T1000 (cell line): Measurements from ENCODE around the gene FYN.

Experiments used
- DNase-seq: peaks from one replicate; lab custom pipeline; 2025; ENCODE audit warnings: mixed read lengths; lab: John Stamatoyannopoulos, UW

Gene FYN

DNA sequence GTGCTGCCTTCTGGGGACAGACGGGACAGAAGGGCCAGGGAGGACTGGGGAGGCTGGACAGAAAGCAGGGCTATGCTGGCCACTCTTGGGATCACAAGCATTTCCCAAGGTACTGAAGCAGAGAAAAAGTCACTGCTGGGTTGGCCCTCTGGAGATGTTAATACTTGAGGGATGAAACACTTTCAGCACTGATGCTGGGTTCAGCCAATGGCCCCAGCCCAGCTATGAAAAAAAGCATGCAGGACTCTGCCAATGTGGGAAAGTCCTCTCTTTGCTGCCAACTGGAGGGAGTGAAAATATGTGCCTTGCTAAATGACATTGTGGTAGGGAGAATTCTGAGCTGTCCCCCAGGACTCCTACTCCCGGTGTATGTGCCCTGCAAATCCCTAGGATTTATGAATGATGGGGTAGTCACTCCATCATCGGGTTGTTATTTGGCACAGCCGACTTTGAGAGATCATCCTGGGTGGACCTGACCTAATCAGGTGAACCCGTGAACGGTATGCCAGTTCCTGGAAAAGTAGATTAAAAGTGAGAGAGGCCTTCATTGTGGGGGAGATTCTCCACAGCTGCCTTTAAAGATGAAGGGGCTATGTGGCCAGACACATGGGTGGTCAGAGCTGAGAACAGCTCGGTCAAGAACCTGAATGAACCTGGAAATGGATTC, 147.7 kb downstream of the FYN start:
- no peak for DNase-seq

DNA sequence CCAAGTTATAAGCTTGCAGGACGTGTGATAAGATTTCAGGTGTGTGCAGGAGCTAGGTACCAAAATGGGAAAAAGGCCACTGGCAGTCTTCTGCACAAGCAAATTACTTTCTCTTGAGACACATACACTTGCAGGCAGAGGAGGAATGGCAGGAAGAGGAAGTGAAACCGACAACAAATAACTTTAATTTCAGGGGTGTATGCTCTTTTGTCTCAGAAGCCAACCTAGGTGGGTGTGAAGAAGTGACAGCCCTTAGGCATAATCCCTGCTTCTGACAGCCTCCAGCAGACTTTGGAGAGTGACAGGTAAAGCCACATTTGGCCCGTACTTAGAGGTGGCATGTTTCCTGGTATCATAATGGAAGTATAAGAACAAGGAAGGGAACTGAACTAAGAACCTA, 148.7 kb downstream of the FYN start:
- DNase-seq = no peak

DNA sequence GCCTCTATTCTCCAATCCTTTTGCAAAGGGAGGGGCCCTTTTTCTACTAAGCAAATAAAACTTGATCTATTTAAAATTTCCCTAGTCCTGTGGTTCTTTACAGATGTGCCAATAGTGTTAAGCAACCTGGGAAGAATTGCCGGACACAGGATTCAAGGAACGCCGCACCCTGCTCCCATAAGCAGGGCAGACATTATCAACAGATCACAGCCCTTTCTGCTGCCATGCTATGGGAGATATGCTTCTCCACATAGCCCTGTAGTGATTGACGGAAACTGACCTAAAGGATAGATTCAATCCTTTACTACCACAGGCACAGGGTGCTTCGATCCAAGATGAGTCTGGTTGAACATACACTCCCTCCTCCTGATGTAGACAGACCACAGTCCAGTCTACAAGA, 149.2 kb downstream of the FYN start:
- no peak for DNase-seq

DNA sequence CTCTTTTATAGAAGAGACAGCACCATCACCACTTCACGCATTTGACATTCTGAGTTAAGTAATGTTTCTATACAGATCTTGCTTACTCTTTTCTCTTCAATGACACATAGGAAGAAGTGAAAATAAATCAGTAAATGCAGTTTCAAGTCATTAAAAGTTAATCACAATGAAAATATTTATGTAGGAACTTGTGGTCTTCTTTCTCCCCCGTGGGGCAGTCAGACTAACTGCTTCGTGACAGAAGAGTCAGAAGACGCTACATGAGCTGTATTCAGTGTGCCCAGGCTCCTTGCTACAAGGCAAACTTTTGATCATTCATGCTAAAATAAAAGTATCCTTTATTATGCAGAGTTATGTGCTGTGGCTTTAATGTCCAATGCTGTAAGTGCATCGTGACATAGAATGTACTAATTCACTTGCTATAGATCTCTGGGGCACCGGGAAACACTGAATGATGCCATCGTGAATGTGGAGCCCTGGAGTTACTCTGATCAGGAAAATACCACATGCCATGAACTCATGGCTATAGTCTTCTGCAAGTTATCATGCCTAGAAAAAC, 149.8 kb downstream of the FYN start:
- no peak for DNase-seq

DNA sequence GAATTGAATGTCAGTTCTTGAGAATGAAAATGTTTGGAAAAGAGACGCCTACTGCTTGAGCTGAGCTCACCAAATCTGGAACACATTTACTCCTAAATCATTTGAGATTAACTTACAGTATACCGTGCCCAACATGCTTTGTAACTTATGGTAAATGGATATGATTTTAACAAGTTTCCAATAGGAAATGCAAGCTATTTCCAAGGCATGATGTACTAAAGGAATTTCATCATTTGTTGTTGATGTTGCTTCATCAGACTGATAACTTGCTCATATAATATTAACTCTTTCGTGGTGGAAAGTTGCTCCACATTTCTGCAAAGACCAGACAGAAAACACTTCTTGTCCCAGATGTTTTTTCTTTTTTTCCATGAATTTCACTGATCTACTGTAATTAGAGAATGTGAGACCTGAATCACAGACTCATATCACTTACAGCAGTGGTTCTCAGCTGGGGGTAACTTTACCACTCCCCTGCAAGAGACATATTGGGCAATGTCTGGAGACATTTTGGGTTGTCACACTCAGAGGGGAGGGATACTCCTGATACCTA, 151.0 kb downstream of the FYN start:
- no peak for DNase-seq

DNA sequence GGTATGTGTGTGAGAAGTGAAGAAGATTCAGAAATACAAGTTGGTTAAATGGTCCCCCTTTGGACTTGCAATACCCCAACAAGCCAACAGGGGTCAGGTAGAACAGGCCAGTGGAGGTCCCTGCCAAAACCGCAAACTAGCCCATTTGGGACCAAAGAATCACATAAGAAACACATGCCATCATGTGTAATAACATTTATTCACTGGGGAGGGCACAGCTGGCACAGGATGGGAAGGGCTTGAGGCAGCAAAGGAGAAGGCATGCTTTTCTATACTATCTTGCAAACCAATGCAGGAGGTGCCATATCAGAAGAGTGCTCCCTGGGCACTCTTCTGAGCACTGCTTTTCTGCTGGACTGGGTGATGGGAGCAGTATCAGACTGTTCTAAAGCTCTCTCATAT, 151.5 kb downstream of the FYN start:
- no peak for DNase-seq

DNA sequence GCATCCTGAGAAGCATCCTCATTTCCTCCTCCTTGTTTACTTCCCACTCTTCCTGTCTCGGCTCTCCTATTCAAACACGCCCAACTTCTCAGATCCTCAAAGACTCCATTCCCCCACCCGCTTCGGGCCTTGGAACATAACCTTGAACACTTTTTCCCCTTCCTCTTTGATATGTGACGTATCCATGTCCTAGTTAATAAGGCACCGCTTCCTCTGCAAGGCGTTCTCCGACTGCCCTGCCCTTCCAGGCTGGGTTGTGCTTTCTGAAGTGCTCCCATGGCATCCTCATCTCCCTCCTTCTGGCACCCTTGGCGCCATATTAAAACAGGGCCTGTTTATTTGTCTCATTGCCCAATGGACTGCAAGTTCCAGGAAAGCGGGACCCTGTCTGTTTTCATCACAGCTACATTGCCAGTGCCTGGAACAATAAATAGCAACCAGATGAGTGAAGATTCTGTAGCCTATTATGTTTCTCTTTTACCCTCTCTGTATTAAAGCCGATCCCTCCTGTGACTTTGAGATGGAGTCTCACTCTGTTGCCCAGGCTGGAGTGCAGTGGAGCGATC, 152.2 kb downstream of the FYN start:
- no peak for DNase-seq

DNA sequence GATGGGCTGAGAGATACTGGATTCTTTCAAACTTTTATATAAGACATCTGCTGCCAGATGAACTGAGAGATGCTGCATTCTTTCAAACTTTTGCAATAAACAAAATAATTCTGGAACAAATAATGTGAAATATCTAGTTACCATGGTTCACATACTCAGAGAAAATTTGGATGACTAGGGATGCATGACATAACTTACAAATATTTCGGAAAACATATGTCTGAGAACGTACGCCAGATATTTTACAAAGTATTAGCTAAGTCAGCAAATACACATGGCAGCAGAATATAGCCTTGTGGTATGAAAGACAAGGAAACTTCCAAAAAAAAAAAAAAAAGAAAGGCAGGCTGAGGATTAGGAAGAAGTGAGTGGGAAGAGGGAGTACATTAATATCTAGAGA, 154.3 kb downstream of the FYN start:
- no peak for DNase-seq

DNA sequence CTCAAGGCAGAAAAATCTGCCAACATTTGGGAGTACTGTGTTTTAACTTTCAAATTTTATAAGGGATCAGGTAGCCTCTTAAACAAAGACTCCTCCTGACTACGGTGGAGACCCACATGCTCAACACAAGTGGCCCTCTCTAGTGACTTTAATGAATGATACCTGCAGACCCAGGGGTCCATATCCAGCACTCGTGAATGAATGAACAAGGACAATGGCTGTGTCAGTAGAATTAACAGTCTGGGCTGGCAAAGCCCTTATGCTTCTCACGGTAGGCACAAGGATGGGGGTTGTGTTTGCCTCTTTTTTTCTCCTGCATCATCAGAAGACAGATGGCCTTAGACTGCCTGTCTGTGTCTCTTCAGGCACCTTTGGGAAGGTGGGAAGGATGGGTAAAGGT, 154.9 kb downstream of the FYN start:
- DNase-seq = no peak

DNA sequence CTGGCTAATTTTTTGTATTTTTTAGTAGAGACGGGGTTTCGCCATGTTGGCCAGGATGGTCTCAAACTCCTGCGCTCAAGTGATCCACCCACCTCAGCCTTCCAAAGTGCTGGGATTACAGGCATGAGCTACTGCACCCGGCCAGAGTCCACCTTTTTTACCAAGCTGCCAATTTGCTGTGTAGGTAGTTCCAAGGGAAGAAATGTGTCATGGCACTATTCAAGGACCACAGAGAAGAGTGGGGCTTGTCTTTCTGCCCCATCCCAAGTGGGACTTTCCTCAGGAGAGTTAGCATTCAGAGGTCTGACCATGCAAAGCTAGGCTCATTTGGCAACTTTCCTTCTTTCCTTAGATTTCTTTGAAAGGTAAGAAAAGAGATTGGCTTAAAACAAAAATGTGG, 155.6 kb downstream of the FYN start:
- no peak for DNase-seq

DNA sequence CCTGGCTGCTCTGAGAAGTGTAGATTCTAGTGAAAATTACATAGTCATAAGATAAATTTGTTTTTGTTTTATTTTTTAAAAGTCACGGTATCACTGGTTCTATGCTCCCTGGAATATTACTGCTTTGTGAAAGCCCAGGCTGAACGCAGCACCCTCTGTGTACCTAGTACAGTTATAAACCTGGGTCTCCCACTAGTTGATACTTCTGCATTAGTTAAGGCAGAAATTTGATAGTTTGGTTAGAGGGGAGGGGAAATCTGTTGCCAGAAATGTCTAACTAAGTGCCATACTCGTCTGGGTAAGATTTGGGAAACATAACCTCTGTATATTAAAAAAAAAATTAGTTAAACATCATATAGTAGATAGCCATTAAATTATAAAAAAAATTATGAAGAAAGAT, 156.9 kb downstream of the FYN start:
- no peak for DNase-seq

DNA sequence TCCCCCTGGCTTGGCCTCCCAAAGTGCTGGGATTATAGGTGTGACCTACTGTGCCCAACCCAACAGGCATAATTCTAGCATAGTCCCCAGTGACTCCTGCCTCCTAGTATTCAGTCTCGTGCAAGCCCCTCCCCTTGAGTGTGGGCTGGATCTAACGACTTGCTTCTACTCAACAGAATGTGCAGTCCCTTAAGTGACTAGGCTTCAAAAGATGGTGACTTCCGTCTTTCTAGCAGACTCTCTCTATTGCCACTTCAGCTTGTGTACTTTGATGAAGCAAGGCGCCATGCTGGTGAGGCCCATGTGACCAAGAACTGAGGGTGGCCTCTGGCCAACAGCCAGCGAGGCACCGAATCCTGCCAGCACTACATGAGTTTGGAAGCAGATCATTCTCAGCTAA, 157.9 kb downstream of the FYN start:
- DNase-seq = no peak

DNA sequence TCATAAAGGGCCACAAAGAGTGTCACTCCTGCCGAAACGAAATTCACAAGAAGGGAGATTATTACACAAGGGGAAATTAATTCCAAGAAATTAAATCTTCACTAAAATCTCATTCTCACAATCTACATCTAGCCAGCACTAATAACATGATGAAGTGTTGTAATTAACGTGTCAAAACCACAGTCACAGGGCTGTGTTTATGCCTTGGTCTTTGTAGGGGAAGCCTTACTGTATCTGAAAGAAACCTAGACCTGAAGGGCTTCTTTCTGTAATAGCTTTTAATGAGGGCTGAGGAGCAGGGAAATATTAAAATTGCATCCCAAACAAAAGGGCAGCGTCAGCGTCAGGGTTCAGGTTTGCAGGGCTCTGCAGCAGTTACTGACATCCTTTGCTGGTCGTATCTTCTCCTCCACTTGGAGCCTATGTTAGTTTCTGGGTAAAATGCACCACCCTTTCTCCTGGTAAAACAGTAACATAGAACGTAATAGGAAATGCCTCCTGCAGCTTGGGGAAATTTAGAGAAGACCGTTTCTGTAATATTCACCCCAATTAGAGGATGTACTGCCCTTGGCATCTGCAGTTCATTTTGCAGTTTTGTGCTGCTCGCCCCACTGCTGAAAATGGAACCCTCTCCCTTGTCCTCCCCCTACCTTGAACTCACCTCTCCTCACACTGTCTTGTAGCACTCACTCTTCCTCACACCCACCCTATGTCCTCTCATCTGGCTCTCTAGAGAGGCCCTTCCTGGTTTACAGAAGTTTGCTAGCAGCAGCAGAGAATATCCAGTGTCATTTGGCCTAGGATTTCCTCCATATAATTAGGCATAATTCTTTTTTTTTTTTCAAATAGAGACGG, 158.6 kb downstream of the FYN start:
- no peak for DNase-seq

DNA sequence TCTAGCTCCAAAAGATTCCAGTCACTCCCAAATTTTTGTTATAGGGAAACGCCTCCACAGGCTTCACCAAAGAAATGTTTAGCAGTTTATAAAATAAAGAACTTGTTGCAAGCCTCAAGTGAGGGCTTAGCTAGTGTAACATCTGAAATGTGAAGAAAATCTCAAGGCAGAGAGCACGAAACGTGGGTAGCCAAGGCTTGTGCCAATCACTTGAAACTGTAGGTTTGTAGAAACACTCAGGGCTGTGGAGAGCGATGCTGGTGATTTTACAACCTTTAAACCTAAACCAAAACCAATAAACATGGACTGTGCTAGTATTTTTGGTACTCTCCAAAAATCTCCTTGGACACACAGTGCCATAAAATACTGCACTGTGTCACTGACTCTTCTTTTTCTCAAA, 159.4 kb downstream of the FYN start:
- no peak for DNase-seq

DNA sequence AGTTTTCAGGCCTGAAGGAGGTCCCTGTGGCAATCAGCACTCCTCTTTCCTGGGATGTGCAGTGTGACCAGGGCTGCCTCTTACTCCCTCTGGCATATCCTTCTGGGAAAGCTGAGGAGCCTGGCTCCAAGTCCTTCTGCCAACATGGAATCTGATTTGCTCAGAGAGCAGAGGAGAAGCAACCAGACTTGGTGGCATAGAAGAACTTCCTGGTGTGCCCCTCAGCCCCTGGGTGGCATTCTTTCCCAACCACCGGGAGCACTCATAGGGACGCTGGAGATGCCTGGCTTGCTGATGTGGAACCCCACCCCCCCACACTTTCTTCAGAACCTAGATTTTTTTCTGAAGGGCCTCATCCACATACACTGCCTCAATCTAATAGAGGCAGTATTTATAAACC, 160.0 kb downstream of the FYN start:
- DNase-seq = no peak

DNA sequence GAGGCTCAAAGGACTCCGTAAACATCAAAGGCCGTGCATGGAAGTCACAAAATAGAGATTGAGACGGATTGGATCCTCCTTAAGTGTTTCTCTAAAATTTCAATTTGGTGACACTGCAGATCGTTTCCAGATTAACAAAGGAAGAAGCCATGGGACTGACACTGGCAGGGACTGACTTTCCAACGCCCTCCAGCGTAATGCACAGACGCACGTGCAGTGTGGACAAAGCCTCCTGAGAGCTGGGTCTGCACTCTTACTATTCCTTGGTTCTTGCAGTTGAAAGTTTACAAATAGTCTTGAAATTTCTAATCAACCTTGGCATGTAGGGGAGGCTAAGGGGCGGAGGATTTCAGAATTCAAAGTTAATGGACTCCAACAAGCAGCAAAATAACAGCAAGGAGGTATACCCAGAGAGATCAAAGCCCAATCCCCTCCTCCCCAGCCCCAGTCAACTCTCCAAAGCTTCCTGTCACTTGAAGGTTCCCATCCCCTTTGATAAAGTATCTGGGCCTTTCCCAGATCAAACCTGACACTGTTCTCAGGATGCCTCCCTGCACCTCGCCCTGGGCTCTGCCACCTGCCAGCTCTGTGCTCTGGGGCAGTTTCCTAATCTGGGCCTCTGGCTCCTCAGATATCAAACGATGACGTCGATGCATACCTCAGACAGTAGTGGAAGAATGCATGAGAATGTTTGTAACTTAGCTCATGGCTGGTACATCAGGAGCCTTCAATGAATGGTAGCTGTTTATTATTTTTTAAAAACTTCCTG, 161.1 kb downstream of the FYN start:
- DNase-seq = no peak

DNA sequence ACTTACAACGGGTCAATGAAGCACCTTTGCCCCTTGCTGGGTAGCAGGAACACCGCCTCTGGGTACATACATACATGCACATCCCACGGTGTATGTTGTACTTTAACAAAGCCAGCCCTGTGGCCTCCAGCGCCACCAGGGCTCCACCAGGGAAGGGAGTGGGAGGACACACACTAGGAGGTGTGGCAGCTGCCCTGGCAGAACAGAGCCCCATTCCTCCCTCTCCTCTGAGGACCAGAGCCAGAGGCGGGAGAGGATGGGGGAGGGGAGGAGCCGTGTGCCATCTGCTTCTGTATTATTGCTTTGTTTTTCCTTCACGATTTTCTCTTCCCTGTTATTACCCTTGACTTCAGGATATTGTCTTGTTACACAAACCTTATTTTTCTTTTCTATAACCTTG, 161.8 kb downstream of the FYN start:
- DNase-seq = no peak

DNA sequence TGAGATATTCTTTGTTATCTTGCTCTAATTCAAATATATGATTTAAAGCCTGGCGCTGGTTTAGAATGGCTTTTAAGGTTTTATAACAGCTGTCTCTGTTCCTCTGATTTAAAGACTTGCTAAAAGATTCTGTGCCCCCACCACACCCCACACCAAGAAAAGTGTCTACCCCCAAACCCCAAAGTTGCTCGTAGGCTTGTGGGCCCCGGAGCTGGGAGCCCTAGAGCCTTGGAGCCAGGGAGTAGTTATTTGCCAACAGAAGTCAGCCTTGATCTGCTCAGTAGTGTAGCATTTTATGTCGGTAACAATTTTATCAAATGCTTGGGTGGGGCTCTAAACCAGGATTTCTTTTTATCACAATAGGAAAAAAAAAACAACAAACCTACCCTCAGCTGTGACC, 162.3 kb downstream of the FYN start:
- no peak for DNase-seq

DNA sequence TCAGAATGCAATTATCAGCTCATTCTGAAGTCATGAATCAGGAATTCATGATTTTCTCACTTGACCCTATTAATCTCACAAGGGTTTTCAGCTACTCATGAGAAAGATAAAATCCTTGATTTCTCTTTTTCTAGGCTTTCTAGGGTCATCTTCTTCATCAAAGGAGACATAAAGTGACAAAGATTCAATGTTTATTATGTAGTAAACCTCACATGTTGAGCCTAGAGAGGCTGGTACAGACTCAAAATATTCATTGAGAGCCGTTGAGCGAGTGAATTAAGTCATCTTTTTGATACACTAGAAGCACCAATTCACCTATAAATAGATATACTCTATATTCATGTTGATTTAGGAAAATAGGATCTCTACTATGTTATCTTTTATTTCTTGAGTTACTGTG, 162.8 kb downstream of the FYN start:
- no peak for DNase-seq

DNA sequence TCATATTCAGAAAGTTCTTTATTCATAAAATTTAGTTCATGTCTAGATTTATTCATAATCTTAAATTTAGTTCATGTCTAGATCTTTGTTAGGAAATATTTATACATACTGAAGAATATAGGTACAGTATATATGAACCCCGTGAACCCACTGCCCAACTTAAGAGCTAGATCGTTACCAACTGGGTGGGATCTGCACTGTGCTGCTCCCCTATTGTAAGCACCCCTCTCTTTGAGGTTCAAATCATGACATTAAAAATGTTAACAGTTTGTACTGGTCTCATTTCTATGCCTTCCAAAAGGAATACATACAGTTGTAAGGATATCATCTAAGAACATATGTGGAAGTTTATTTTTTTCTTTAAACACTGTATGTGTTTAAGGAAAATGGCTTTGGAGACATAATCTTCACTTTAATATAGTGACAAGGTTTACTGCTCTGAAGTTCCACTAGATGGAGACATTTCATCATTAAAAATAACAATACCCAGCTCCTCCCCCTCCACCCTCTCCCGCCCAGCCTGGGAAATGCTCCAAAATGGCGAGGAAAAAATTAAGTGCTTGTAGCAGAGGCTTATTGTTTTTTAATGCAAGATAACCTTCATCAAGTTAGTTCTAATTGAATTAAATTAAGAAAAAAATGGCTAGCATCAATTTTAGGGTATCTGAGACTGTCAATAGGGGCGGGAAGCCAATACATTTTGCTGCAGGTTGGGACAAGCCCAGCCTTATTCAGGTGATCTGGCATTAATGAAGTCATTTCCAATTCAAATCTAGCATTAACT, 163.4 kb downstream of the FYN start:
- no peak for DNase-seq

DNA sequence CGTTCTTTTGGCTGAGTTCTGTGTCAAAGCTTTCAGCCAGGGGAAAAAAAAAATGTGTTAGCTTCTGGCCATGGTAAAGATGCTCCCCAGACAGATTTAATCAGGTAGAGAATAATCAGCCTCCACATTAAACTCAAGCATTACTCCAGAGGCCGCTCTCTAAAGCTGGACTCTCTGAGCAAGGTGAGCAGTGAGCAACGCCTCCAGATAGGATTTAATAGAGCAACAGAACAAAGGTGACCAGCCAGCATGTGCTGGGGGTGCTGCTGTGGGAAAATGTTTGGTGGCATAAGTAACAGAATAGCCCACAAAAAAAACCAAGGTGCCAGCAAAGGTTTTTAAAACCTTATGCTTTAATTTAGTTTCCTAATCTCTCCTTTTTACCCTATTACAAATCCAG, 164.1 kb downstream of the FYN start:
- no peak for DNase-seq
